ENCODE measurements around the gene SLC15A2.
A peak's percentile ranks its signal among the peaks of the same experiment; 100 is the strongest.

SLC15A2 gene

GRCh38 chr3:121869736-121870135 is 24.5 kb upstream of the SLC15A2 start:
- TF ChIP-seq MAX (IDR thresholded peaks at IDR 0.05) (no peak), ZBTB7A (IDR thresholded peaks at IDR 0.05; ENCODE audit: low read depth) (no peak), CEBPB (IDR thresholded peaks at IDR 0.05) (no peak), TAF1 (IDR thresholded peaks at IDR 0.05; ENCODE audit: low read depth) (no peak), USF1 (IDR thresholded peaks at IDR 0.05) (no peak), EGR1 (IDR thresholded peaks at IDR 0.05) (no peak), YY1 (IDR thresholded peaks at IDR 0.05; ENCODE audit: low read depth) (no peak)
- TF ChIP-seq, protein P1, sequence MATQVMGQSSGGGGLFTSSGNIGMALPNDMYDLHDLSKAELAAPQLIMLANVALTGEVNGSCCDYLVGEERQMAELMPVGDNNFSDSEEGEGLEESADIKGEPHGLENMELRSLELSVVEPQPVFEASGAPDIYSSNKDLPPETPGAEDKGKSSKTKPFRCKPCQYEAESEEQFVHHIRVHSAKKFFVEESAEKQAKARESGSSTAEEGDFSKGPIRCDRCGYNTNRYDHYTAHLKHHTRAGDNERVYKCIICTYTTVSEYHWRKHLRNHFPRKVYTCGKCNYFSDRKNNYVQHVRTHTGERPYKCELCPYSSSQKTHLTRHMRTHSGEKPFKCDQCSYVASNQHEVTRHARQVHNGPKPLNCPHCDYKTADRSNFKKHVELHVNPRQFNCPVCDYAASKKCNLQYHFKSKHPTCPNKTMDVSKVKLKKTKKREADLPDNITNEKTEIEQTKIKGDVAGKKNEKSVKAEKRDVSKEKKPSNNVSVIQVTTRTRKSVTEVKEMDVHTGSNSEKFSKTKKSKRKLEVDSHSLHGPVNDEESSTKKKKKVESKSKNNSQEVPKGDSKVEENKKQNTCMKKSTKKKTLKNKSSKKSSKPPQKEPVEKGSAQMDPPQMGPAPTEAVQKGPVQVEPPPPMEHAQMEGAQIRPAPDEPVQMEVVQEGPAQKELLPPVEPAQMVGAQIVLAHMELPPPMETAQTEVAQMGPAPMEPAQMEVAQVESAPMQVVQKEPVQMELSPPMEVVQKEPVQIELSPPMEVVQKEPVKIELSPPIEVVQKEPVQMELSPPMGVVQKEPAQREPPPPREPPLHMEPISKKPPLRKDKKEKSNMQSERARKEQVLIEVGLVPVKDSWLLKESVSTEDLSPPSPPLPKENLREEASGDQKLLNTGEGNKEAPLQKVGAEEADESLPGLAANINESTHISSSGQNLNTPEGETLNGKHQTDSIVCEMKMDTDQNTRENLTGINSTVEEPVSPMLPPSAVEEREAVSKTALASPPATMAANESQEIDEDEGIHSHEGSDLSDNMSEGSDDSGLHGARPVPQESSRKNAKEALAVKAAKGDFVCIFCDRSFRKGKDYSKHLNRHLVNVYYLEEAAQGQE (IDR thresholded peaks at IDR 0.05; ENCODE audit: low read depth) = no peak

DNA sequence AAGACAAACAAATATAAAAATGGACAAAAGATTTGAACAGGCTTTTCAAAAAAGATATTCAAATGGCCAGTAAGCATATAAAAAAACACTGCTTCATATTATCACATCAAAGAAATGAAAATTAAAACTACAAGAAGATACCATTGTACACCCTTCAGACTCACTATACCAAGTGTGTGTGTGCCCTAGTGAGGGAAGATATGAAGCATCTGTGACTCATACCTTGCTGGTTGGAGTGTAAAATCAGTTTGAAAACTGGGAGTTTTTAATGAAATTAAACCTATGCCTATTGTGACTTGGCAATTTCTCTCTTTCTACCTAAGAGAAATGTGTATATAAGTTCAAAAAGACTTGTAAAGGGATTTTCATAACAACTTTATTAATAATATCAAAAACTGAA is 23.5 kb upstream of the SLC15A2 start:
- TF ChIP-seq EGR1 (IDR thresholded peaks at IDR 0.05) (no peak), TEAD4 (IDR thresholded peaks at IDR 0.05) (no peak), EP300 (IDR thresholded peaks at IDR 0.05; ENCODE audit: borderline replicate concordance) (no peak), RAD21 (IDR thresholded peaks at IDR 0.05; ENCODE audit: low read depth) (no peak), NFIC (IDR thresholded peaks at IDR 0.05) (no peak), CREB1 (IDR thresholded peaks at IDR 0.05; ENCODE audit: low read depth) (no peak), FOXM1 (IDR thresholded peaks at IDR 0.05; ENCODE audit: borderline replicate concordance, low read depth) (no peak)
- TF ChIP-seq, protein P1 (IDR thresholded peaks at IDR 0.05; ENCODE audit: low read depth) = no peak

GRCh38 chr3:121871430-121871829 is 22.8 kb upstream of the SLC15A2 start:
- no peak for TF ChIP-seq RAD21 (IDR thresholded peaks at IDR 0.05; ENCODE audit: low read depth)
- TF ChIP-seq, protein P1 (IDR thresholded peaks at IDR 0.05; ENCODE audit: low read depth) = no peak
- TF ChIP-seq FOXM1 (IDR thresholded peaks at IDR 0.05; ENCODE audit: borderline replicate concordance, low read depth) = no peak
- TF ChIP-seq EGR1 (IDR thresholded peaks at IDR 0.05) = no peak
- no peak for TF ChIP-seq YY1 (IDR thresholded peaks at IDR 0.05; ENCODE audit: low read depth)
- no peak for TF ChIP-seq TEAD4 (IDR thresholded peaks at IDR 0.05)

DNA sequence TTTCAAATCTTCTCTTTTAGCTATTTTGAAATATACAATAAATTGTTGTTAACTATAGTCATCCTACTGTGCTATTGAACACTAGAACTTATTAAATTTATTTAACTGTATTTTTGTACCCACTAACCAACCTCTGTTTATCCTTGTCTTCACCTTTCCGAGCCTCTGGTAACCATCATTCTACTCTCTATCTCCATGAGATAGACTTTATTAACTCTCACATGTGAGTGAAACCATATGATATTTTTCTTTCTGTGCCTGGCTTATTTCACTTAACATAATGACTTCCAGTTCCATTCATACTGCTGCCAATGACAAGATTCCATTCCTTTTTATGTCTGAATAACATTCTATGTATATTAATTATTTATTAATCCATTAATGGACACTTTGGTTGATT is 15.8 kb upstream of the SLC15A2 start:
- no peak for TF ChIP-seq CREB1 (IDR thresholded peaks at IDR 0.05; ENCODE audit: low read depth)
- TF ChIP-seq RAD21 (IDR thresholded peaks at IDR 0.05; ENCODE audit: low read depth) = no peak
- no peak for TF ChIP-seq TCF12 (IDR thresholded peaks at IDR 0.05; ENCODE audit: low read depth)

DNA sequence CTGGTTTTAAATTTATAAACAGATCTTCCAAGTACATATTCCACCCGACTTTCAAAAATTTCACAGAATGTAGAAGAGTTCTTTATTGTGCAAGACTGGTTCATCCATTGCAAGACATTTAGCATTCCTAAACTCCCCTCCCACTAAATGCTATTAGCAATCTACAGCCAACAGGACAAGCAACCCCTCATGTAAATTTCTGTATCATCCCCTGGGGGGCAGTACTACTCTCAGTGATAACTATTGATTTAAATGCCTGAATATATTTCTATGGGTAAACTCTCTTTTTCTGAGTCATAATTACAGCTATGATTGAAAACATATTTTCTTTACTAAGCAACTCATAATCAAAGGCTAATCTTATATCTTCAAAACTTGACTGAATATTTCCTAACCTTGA is 10.7 kb upstream of the SLC15A2 start:
- TF ChIP-seq MAX (IDR thresholded peaks at IDR 0.05) (no peak), CREB1 (IDR thresholded peaks at IDR 0.05; ENCODE audit: low read depth) (no peak), TAF1 (IDR thresholded peaks at IDR 0.05; ENCODE audit: low read depth) (no peak), ZBTB7A (IDR thresholded peaks at IDR 0.05; ENCODE audit: low read depth) (no peak), EGR1 (IDR thresholded peaks at IDR 0.05) (no peak), TEAD4 (IDR thresholded peaks at IDR 0.05) (no peak), FOXM1 (IDR thresholded peaks at IDR 0.05; ENCODE audit: borderline replicate concordance, low read depth) (no peak), USF1 (IDR thresholded peaks at IDR 0.05) (no peak), RAD21 (IDR thresholded peaks at IDR 0.05; ENCODE audit: low read depth) (peak; percentile 64), YY1 (IDR thresholded peaks at IDR 0.05; ENCODE audit: low read depth) (no peak), EP300 (IDR thresholded peaks at IDR 0.05; ENCODE audit: borderline replicate concordance) (no peak), CEBPB (IDR thresholded peaks at IDR 0.05) (peak; percentile 26; the same call in 1 of the 2 replicates), NFIC (IDR thresholded peaks at IDR 0.05) (no peak)
- TF ChIP-seq, protein P1 (IDR thresholded peaks at IDR 0.05; ENCODE audit: low read depth) = no peak
